ENCODE measurements around the gene CX3CL1.

DNA sequence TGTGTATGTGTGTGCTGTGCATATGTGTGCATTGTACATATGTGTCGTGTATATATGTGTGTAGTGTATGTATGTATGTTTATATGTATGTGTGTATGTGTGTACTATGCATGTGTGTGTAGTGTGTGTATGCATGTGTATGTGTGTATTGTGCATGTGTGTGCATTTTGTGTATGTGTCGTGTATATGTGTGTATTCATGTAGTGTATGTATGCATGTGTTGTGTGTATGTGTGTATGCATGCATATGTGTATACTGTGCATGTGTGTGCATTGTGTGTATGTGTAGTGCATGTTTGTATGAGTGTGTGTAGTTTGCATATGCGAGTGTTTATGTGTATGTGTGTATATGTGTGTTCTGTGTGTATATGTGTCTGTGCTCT, 16.8 kb downstream of the CX3CL1 start:
- TF ChIP-seq CTCF (IDR thresholded peaks at IDR 0.05), result peak in 1 of 3 donors; percentile 33
- no peak for TF ChIP-seq POLR2A (IDR thresholded peaks at IDR 0.05)

All from lower leg skin (tissue), 3 donors.